GM21447 (cell line): Measurements from ENCODE around the gene POLR2J3.
"Not testable (repeated sequence)": the region's sequence is repeated elsewhere in the genome, so short reads cannot be mapped to it uniquely, and the experiment has no call there.

ENCODE experiments used
- ATAC-seq: cut with Tn5 transposase; IDR thresholded peaks from one replicate; pipeline ENCODE4 v1.9.1; 2021; ENCODE audit not compliant: unreplicated experiment

Gene POLR2J3

GRCh38 chr7:102524803-102525202 is 47.6 kb downstream of the POLR2J3 start:
- not testable (repeated sequence) for ATAC-seq

GRCh38 chr7:102520797-102521196 is 51.6 kb downstream of the POLR2J3 start:
- ATAC-seq = not testable (repeated sequence)

GRCh38 chr7:102517550-102518147 is 54.7 kb downstream of the POLR2J3 start, which contains the start of gene RASA4B:
Gene RASA4B, minus strand, starts transcription at chr7:102517777. Its CDS starts 67 bp downstream, at chr7:102517710.
- ATAC-seq = peak; percentile 44
